ENCODE results near the gene SRMS. TPM values are rescaled to one million over a fixed set of nuclear protein-coding genes. Genes with fewer than 3 reads are reported as not detected.

Gene SRMS
- total RNA-seq, 2 experiments from 2014 or later, result not detected

DNA sequence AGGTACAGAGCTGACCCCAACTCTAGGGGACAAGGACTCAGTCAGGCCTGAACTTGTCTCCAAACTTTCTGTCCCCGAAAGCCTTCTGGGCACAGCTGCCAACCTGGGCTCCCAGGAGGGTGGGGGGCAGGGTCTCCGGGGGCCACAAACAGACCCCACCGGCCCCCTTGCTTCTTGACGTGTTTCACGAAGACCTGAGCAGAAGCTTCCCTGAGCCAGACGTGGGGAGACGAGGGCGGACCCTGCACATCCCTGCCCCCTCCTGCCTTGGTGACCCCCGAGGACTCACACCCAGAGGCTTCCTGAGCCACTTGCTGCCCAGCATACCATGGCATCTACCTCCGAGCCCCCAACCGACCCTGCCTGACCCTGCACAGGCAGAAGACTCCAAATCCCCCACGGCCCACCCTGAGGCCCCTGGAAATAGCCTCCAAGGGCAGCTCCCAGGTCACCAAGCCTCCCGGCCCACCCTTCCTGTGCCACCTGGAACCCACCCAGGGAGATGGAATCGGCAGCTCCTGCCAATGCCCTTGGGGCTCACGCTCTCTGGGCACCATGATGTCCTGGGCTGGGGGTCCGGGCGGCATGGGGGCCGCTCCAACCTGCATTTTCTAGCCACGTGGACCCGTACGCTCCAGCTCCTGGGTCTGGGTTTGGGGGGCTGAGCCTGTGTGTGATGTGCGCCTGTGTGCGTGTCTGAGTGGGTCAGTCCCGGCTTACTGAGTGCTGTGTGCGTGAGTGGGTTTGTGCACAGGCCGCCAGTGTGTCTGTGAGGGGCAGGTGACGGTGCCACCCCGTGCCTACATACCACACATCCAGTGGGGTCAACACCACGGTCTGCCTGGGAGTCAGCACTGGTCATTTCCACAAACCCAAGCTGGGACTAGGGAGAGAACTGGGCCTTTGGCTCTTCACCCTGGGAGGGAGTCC lies 7.8 kb downstream of the SRMS start:
- POLR2A ChIA-PET, result interaction anchor here (0.5 to 2.8 kb wide), 4 partner anchors 14 to 102 kb away, joined by 3 to 13 read pairs (median 4); partner anchors contain the start of gene HELZ2
- Mint-ChIP-seq H3K27me3 (no peaks in the 10 kb centered on the region), H3K4me3 (no peak overlapping the region), H3K9me3 (no peaks in the 10 kb centered on the region), H3K27ac (no peak overlapping the region), H3K36me3 (no peaks in the 10 kb centered on the region), H3K4me1 (no peaks in the 10 kb centered on the region)
- DNase-seq (no peak), ATAC-seq (ENCODE audit: low read depth) (no peak)

- Mint-ChIP-seq H3K9me3 (no peaks in the 10 kb centered on the region), H3K36me3 (no peaks in the 10 kb centered on the region), H3K4me1 (no peaks in the 10 kb centered on the region), H3K4me3 (no peak overlapping the region), H3K27ac (peak overlapping the region; percentile 64), H3K27me3 (no peaks in the 10 kb centered on the region)
- POLR2A ChIA-PET, result interaction anchor here (0.5 to 3.7 kb wide), 6 partner anchors 14 to 103 kb away, joined by 3 to 18 read pairs (median 7); partner anchors contain the start of gene HELZ2
- DNase-seq (no peak), ATAC-seq (ENCODE audit: low read depth) (no peak)
Measured at GRCh38 chr20:63539092-63539430, 8.5 kb downstream of the SRMS start.

GRCh38 chr20:63538204-63539091 lies 9.1 kb downstream of the SRMS start:
- H3K36me3 Mint-ChIP-seq, result no peaks in the 10 kb centered on the region
- no peaks in the 10 kb centered on the region for H3K4me1 Mint-ChIP-seq
- no peaks in the 10 kb centered on the region for H3K9me3 Mint-ChIP-seq
- peak overlapping the region; percentile 93 for H3K27ac Mint-ChIP-seq
- peak overlapping the region; percentile 76 for H3K4me3 Mint-ChIP-seq
- H3K27me3 Mint-ChIP-seq, result no peaks in the 10 kb centered on the region
- DNase-seq (no peak), ATAC-seq (ENCODE audit: low read depth) (no peak)
- POLR2A ChIA-PET, result interaction anchor here (0.8 to 5.1 kb wide), 14 partner anchors 14 to 418 kb away, joined by 3 to 88 read pairs (median 6); partner anchors contain the start of genes ARFRP1, GMEB2, HELZ2 and LIME1

- DNase-seq (peak; percentile 96), ATAC-seq (ENCODE audit: low read depth) (peak; percentile 96)
- Mint-ChIP-seq H3K27me3 (no peaks in the 10 kb centered on the region), H3K4me1 (no peaks in the 10 kb centered on the region), H3K27ac (peak overlapping the region; percentile 93), H3K4me3 (peak overlapping the region; percentile 76), H3K9me3 (no peaks in the 10 kb centered on the region), H3K36me3 (no peaks in the 10 kb centered on the region)
- POLR2A ChIA-PET, result interaction anchor here (0.5 to 5.1 kb wide), 16 partner anchors 15 to 464 kb away, joined by 3 to 88 read pairs (median 6); partner anchors contain the start of genes ARFRP1, GMEB2, HELZ2 and LIME1
Measured at GRCh38 chr20:63537525-63538203, 9.9 kb downstream of the SRMS start.

GRCh38 chr20:63536997-63537524 lies 10.5 kb downstream of the SRMS start, which contains the start of gene PTK6:
Gene PTK6 (minus strand): TSS chr20:63537376. CDS start chr20:63537314, 62 bp downstream.
- peak within 1 kb of the TSS; percentile 93 for H3K27ac Mint-ChIP-seq
- no peaks in the 10 kb centered on the region for H3K36me3 Mint-ChIP-seq
- no peaks in the 10 kb centered on the region for H3K27me3 Mint-ChIP-seq
- H3K9me3 Mint-ChIP-seq, result no peaks in the 10 kb centered on the region
- ATAC-seq (ENCODE audit: low read depth), result no peak
- no peaks in the 10 kb centered on the region for H3K4me1 Mint-ChIP-seq
- DNase-seq, result no peak
- peak within 1 kb of the TSS; percentile 76 for H3K4me3 Mint-ChIP-seq
- POLR2A ChIA-PET, result interaction anchor here (0.5 to 5.1 kb wide), 15 partner anchors 15 to 583 kb away, joined by 3 to 88 read pairs (median 6); partner anchors contain the start of genes ARFRP1, GMEB2, HELZ2 and PPDPF

DNA sequence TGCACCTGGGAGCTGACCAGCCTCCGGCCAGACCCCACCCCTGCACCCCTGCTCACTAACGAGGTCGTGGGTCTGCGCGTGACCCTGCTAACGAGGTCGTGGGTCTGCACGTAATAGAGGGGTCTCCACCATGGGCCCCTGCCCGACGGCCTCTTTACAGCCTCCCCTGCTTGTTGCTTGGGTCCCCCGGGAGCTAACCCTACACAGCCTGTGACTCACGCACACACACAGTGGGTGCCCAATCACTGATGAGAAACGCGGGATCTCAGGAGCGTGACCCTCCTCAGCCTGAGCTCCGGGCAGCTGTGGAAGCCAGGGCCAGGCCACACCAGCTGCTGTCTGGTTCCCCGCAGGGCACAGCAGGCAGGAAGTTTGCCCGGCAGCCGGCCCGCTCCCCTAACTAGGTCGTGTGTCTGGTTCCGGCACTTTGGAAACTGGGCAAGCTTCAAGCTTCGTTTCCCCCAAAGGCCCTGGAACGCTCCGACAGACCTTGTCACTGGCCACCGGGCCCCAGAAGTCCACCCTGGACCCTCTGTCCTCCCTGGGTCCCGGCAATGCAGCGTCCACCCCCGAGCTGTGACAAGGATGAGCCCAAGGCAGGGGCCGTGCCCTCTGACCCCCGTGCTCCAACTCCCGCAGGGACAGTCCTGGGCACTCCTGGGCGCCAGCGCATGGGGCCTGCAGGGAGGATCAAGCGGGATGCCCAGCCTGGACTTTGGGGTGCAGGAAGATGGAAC lies 11.1 kb downstream of the SRMS start:
- Mint-ChIP-seq H3K9me3 (no peaks in the 10 kb centered on the region), H3K4me3 (no peak overlapping the region), H3K4me1 (no peaks in the 10 kb centered on the region), H3K27ac (peak overlapping the region; percentile 93), H3K27me3 (no peaks in the 10 kb centered on the region), H3K36me3 (no peaks in the 10 kb centered on the region)
- DNase-seq (peak; percentile 33), ATAC-seq (ENCODE audit: low read depth) (no peak)
- POLR2A ChIA-PET, result interaction anchor here (0.6 to 5.1 kb wide), 6 partner anchors 14 to 584 kb away, joined by 4 to 88 read pairs (median 8); partner anchors contain the start of genes ARFRP1, PPDPF, RTEL1 and TPD52L2

DNA sequence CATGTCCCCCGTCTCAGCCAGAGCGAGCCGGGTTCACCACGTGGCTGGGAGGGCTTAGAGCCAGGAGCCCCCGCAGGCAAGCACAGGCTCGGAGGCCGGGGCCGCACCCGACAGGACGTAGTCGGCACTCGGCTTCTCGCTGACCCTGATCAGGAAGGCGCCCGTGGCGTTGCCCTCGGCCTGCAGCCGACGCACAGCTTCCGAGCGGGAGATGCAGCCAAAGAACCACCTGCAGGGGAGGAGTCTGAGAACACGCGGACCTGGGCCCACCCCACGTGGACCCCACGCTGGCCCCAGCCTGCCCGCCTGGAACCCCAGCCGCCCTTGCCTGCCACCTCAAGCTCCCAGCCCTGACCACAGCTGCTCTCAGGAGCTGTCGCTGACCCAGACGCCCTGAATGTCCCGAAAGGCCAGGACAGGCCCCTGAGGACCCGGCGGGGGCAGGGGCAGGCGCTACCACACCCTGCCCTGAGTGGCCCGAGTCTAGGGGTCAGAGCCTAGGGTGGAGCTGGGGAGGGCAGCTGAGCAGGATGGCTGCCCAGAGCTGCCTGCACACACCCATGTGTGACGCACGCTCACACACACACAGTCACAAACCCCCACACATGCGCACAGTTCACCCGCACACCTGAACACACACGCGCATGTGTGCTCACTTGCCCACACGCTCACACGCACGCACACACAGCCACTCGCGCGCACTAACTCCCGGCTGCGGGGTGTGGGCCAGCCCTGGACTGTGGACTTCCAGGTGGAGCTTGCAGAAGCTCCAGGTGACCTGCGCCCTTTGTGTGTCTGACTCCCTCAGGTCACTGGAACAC lies 12.5 kb downstream of the SRMS start:
- POLR2A ChIA-PET, result interaction anchor here (3.7 to 5.1 kb wide), 2 partner anchors 13 to 18 kb away, joined by 18 to 88 read pairs; partner anchors contain the start of gene PPDPF
- Mint-ChIP-seq H3K4me1 (no peaks in the 10 kb centered on the region), H3K36me3 (no peaks in the 10 kb centered on the region), H3K4me3 (no peak overlapping the region), H3K27me3 (no peaks in the 10 kb centered on the region), H3K27ac (no peak overlapping the region), H3K9me3 (no peaks in the 10 kb centered on the region)
- peak; percentile 42 for DNase-seq
- no peak for ATAC-seq (ENCODE audit: low read depth)

DNA sequence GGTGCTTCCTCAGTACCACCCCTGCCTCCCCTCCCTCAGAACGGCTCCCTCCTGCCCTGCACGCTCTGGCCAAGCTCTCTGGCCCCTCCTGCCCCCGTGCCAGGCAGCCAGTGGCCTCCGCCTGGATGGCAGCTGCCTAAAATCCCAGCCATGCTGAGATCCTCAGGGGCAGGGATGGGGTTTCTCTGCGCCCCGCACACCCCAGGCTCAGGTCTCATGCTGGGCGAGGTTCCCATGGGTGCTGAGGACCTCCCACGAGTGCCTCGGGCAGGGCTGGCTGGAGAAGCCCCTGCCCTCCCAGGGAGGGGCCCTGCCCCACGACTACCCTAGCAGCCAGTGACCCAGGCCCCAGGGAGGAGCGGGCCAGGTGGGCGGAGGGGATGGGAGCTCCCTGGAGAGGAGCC lies 13.1 kb downstream of the SRMS start:
- POLR2A ChIA-PET, result interaction anchor here (5.1 kb wide), 1 partner anchor 12 kb away, joined by 88 read pairs; the partner anchor contains the start of gene PPDPF
- H3K9me3 Mint-ChIP-seq, result no peaks in the 10 kb centered on the region
- ATAC-seq (ENCODE audit: low read depth), result no peak

GRCh38 chr20:63533871-63534393 lies 13.6 kb downstream of the SRMS start:
- POLR2A ChIA-PET, result interaction anchor here (5.1 kb wide), 1 partner anchor 12 kb away, joined by 88 read pairs; the partner anchor contains the start of gene PPDPF
- no peak overlapping the region for H3K27ac Mint-ChIP-seq
- ATAC-seq (ENCODE audit: low read depth), result no peak
- DNase-seq, result peak; percentile 37
- no peaks in the 10 kb centered on the region for H3K27me3 Mint-ChIP-seq
- no peak overlapping the region for H3K4me3 Mint-ChIP-seq
- no peaks in the 10 kb centered on the region for H3K9me3 Mint-ChIP-seq
- H3K36me3 Mint-ChIP-seq, result no peaks in the 10 kb centered on the region
- no peaks in the 10 kb centered on the region for H3K4me1 Mint-ChIP-seq

More for the DNA sequence above, 13.1 kb downstream of the SRMS start:
- Mint-ChIP-seq H3K27me3 (no peaks in the 10 kb centered on the region), H3K4me1 (no peaks in the 10 kb centered on the region), H3K36me3 (no peaks in the 10 kb centered on the region), H3K27ac (no peak overlapping the region), H3K4me3 (no peak overlapping the region)
- DNase-seq, result no peak

DNA sequence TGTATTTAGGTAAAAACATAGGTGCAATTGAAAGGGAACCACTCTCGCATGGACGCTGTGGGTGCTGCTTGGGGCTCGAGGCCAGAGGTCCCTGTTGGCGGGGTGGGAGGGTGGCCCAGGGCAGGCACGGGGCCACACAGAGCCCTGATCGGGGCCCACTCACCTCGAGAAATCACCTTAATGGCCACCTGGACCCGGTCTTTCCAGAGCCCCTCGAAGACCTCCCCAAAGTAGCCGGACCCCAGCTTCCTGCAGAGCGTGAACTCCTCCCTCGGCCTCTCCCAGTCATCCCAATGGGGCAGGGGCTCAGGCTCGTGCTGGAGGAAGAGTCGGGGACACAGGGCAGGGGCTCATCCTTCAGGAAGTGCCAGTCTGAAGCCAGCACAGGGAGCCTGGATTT lies 14.2 kb downstream of the SRMS start:
- POLR2A ChIA-PET, result no interaction called here
- H3K4me3 Mint-ChIP-seq, result no peak overlapping the region
- no peaks in the 10 kb centered on the region for H3K27me3 Mint-ChIP-seq
- no peaks in the 10 kb centered on the region for H3K4me1 Mint-ChIP-seq
- H3K36me3 Mint-ChIP-seq, result no peaks in the 10 kb centered on the region
- no peaks in the 10 kb centered on the region for H3K9me3 Mint-ChIP-seq
- DNase-seq, result no peak
- ATAC-seq (ENCODE audit: low read depth), result no peak
- no peak overlapping the region for H3K27ac Mint-ChIP-seq

- Mint-ChIP-seq H3K27ac (no peak overlapping the region), H3K36me3 (no peaks in the 10 kb centered on the region), H3K4me1 (no peaks in the 10 kb centered on the region), H3K4me3 (no peak overlapping the region), H3K9me3 (no peaks in the 10 kb centered on the region), H3K27me3 (no peaks in the 10 kb centered on the region)
- POLR2A ChIA-PET, result interaction anchor here (2.4 kb wide), 1 partner anchor 11 kb away, joined by 9 read pairs; no protein-coding TSS in a partner anchor
- DNase-seq, result no peak
- no peak for ATAC-seq (ENCODE audit: low read depth)
Measured at GRCh38 chr20:63532449-63532971, 15.0 kb downstream of the SRMS start.

All from activated naive CD8-positive, alpha-beta T cell treated with anti-CD3 and anti-CD28 coated beads, Interleukin-2, amount 10 ng/mL, durations not matched to agents 7 days and 5 days (primary cell).